T-cell (primary cell): Measurements from ENCODE around the gene EYA4. TPM values are rescaled to one million over a fixed set of nuclear protein-coding genes. Genes with fewer than 3 reads are reported as not detected.

ENCODE experiments used
- ATAC-seq, 4 experiments: fragments of 200-7000 bp in 3 of 4; fragments of 150-1000 bp in 1 of 4; cut with Tn5 transposase; replicated peaks in 1 of 4; 1 replicate in 3 of 4; 2 replicates in 1 of 4; pipeline ENCODE4 v1.10.0; 2021; ENCODE audit warnings: moderate library complexity in 3 of 4, mild to moderate bottlenecking in 2 of 4, moderate number of reproducible peaks in 1 of 4
- CTCF ChIA-PET, 2 donors: fragments of 300-600 bp; sonication (Branson Sonifier 250); formaldehyde crosslinking; loops; one replicate each; lab custom pipeline; 2022; ENCODE audit warnings: antibody characterized with exemption in 2 of 2; lab: Charles Lee
- POLR2A ChIA-PET, 2 donors: fragments of 300-600 bp; sonication (Branson Sonifier 250); formaldehyde crosslinking; loops; one replicate each; lab custom pipeline; 2022; ENCODE audit warnings: antibody characterized with exemption in 2 of 2; lab: Charles Lee
- DNase-seq, 35 experiments: peaks; one replicate each; pipeline versions ENCODE4 v3.0.0 to v3.0.0-alpha.2; 2013 to 2023
- H3K27ac ChIP-seq: one replicate; pipeline ENCODE4 v1.5.1; 2013; ENCODE audit warnings: low read length
- H3K27me3 ChIP-seq, 2 experiments: replicated peaks in 1 of 2; 1 replicate in 1 of 2; 2 replicates in 1 of 2; pipeline versions ENCODE4 v1.6.1 to v1.7.0; 2013; ENCODE audit warnings: low read length in 1 of 2, mixed read lengths in 1 of 2; ENCODE audit not compliant: control insufficient read depth in 2 of 2, insufficient read depth in 2 of 2; ENCODE audit errors: extremely low read depth in 1 of 2
- H3K36me3 ChIP-seq, 2 donors: 1 replicate in 1 of 2; 2 replicates in 1 of 2; pipeline versions ENCODE4 v1.6.1 to v1.7.0; 2013; ENCODE audit warnings: low read length in 1 of 2; ENCODE audit not compliant: control insufficient read depth in 2 of 2, insufficient read depth in 1 of 2; ENCODE audit errors: extremely low read depth in 1 of 2
- H3K4me1 ChIP-seq, 2 experiments: 1 replicate in 1 of 2; 2 replicates in 1 of 2; pipeline versions ENCODE4 v1.6.1 to v1.7.0; 2013; ENCODE audit warnings: low read length in 2 of 2, mixed read lengths in 1 of 2; ENCODE audit not compliant: insufficient read depth in 2 of 2, control insufficient read depth in 1 of 2; ENCODE audit errors: extremely low read depth in 1 of 2
- H3K4me3 ChIP-seq, 2 donors: 1 replicate in 1 of 2; 2 replicates in 1 of 2; pipeline versions ENCODE4 v1.5.1 to v1.7.0; 2013; ENCODE audit warnings: mild to moderate bottlenecking in 2 of 2, low read length in 1 of 2, moderate library complexity in 1 of 2; ENCODE audit not compliant: control insufficient read depth in 1 of 2; ENCODE audit errors: extremely low read depth in 1 of 2
- H3K9me3 ChIP-seq: 2 replicates; pipeline ENCODE4 v1.7.0; 2013
- H3K27ac Mint-ChIP-seq, 2 donors: one replicate each; pipeline ENCODE4 v1.8.0; 2020 to 2021; ENCODE audit warnings: mild to moderate bottlenecking in 2 of 2, mixed read lengths in 2 of 2
- H3K27me3 Mint-ChIP-seq, 2 donors: one replicate each; pipeline ENCODE4 v1.8.0; 2021 to 2022; ENCODE audit warnings: mixed read lengths in 2 of 2
- H3K36me3 Mint-ChIP-seq: one replicate; pipeline ENCODE4 v1.8.0; 2021; ENCODE audit warnings: mixed read lengths
- H3K4me1 Mint-ChIP-seq, 3 donors: one replicate each; pipeline ENCODE4 v1.8.0; 2020 to 2022; ENCODE audit warnings: mixed read lengths in 3 of 3, mild to moderate bottlenecking in 1 of 3
- H3K4me3 Mint-ChIP-seq, 3 donors: one replicate each; pipeline ENCODE4 v1.8.0; 2020 to 2022; ENCODE audit warnings: mild to moderate bottlenecking in 3 of 3, mixed read lengths in 3 of 3, moderate library complexity in 3 of 3
- H3K9me3 Mint-ChIP-seq, 3 donors: one replicate each; pipeline ENCODE4 v1.8.0; 2020 to 2022; ENCODE audit warnings: mixed read lengths in 3 of 3
- WGBS: methylation state at CpG from one replicate; pipeline ENCODE4 v1.1.5; 2013; ENCODE audit warnings: missing lambda C conversion rate; ENCODE audit not compliant: insufficient coverage; 5-methylcytosine and 5-hydroxymethylcytosine counted together
- total RNA-seq, 35 experiments: library from RNA in 6 of 35; stranded (reverse) in 6 of 35; fragments of 120-200 nt in 1 of 35; gene quantifications; one replicate each; pipeline versions ENCODE4 v1.2.1 to v1.2.4 and lab custom pipeline; 2013 to 2026

EYA4 gene
- total RNA-seq, 5 donors from 2014 or later (not counting 1 experiment from before 2014, with no cell fraction given), result 0.22 TPM; not detected in 4

DNA sequence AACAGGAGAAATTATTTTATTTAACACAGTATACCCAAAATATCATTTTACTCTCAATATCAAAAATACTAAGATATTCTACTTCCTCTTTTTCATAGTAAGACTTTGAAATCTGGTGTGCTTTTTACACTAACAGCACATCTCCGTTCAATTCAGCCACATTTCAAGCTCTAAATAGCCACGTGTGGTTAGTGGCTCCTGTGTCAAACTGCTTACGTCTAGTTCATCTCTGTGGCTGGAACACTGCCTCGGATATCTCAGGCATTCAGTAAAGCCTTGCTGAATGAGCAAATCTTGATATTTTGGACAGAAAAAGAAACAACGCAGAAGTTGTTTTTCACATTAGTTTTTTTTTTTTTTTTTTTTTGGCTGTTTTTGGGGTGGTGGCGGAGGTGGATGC, 136.1 kb downstream of the EYA4 start:
- Mint-ChIP-seq H3K27me3 (peaks cover 0 to 3% of the 10 kb centered on the region in 2 donors), H3K4me3 (no peak overlapping the region), H3K9me3 (no peaks in the 10 kb centered on the region), H3K27ac (no peak overlapping the region), H3K36me3 (no peaks in the 10 kb centered on the region), H3K4me1 (no peaks in the 10 kb centered on the region)
- H3K4me1 ChIP-seq, result no peaks in the 10 kb centered on the region
- POLR2A ChIA-PET, result no interaction called here
- WGBS, result 33% methylated on average over 2 of the region's 6 CpGs
- CTCF ChIA-PET, result no interaction called here
- H3K27me3 ChIP-seq, result no peaks in the 10 kb centered on the region
- no peaks in the 10 kb centered on the region for H3K36me3 ChIP-seq
- H3K27ac ChIP-seq, result no peak overlapping the region
- H3K4me3 ChIP-seq, result no peak overlapping the region
- H3K9me3 ChIP-seq, result no peaks in the 10 kb centered on the region
- ATAC-seq (no peak), DNase-seq (no peak)

DNA sequence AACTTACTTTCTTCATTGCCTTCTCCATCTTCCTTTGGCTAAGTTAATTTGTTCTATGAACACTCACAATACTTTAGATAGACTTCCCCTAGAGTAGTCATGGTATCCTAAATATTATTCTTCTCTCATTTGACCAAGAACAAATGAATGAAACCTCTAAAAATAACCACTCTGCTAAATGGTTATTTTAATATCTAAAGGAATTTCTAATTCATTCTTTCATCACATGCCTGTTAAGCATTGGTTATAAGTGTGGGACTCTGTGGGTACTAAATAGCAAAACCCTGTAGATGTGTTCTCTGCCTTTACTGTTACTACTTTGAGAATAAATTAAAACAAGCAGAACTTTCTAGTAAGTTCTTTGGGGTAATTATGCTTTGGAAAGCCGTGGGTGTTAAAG, 138.9 kb downstream of the EYA4 start:
- WGBS, result 56% methylated on average over 1 of the region's 1 CpG
- H3K27ac Mint-ChIP-seq, result no peak overlapping the region

DNA sequence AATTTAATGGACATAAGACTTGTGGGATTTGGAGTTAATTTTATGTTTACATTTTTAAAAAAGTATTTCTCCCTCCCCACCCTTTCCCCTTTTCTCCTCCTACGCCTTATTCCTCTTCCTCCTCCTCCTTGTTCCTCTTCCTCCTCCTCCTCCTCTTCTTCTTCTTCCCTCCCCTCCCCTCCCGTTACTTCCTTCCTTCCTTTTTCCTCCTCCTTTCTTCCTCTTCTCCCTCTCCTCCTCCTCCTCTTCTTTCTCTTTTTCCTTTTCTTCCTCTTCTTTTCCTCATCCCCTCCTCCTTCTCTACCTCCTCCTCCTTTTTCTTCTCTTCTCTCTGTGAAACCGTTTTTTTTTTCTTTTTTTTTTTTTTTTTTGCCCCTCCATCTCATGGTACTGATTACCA, 139.6 kb downstream of the EYA4 start:
- Mint-ChIP-seq H3K36me3 (no peaks in the 10 kb centered on the region), H3K4me1 (no peaks in the 10 kb centered on the region), H3K27me3 (peaks cover 0 to 3% of the 10 kb centered on the region in 2 donors), H3K27ac (no peak overlapping the region), H3K4me3 (no peak overlapping the region), H3K9me3 (no peaks in the 10 kb centered on the region)
- CTCF ChIA-PET, result no interaction called here
- H3K36me3 ChIP-seq, result no peaks in the 10 kb centered on the region
- WGBS, result 83% methylated on average over 2 of the region's 3 CpGs
- no peaks in the 10 kb centered on the region for H3K4me1 ChIP-seq
- no peaks in the 10 kb centered on the region for H3K27me3 ChIP-seq
- no peak overlapping the region for H3K4me3 ChIP-seq
- DNase-seq (no peak), ATAC-seq (no peak)
- POLR2A ChIA-PET, result no interaction called here
- H3K9me3 ChIP-seq, result no peaks in the 10 kb centered on the region
- no peak overlapping the region for H3K27ac ChIP-seq

More for the DNA sequence above, 138.9 kb downstream of the EYA4 start:
- no peak for DNase-seq
- POLR2A ChIA-PET, result no interaction called here
- Histone ChIP-seq H3K4me1 (no peaks in the 10 kb centered on the region), H3K27me3 (no peaks in the 10 kb centered on the region), H3K27ac (no peak overlapping the region), H3K4me3 (no peak overlapping the region), H3K36me3 (no peaks in the 10 kb centered on the region), H3K9me3 (no peaks in the 10 kb centered on the region)
- no peak for ATAC-seq
- no peaks in the 10 kb centered on the region for H3K4me1 Mint-ChIP-seq
- CTCF ChIA-PET, result no interaction called here
- H3K36me3 Mint-ChIP-seq, result no peaks in the 10 kb centered on the region
- no peaks in the 10 kb centered on the region for H3K9me3 Mint-ChIP-seq
- H3K4me3 Mint-ChIP-seq, result no peak overlapping the region
- peaks cover 0 to 3% of the 10 kb centered on the region in 2 donors for H3K27me3 Mint-ChIP-seq

DNA sequence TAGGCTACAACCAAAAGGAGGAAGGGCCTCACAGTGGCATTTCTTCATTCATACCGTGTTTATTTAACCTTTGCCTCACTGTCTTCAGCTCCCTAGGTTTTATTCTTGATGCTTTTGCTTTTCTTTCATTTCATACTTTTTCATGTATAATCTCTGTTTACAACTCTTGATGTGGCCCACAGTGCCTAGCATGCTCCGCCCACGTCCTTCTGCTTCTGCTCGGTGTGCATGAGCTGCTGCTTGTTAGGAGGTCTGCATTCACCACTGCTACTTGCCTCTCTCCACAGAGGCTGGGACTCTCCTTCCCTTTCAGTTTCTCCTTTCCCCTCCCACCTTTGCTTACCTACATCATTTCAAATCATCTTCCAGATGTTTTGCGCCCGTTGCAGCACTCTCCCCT, 147.6 kb downstream of the EYA4 start:
- no peaks in the 10 kb centered on the region for H3K27me3 ChIP-seq
- no peak overlapping the region for H3K27ac Mint-ChIP-seq
- ChIA-PET CTCF (no interaction called here), POLR2A (no interaction called here)
- WGBS, result 69% methylated on average over 3 of the region's 6 CpGs
- no peak overlapping the region for H3K27ac ChIP-seq
- H3K4me1 ChIP-seq, result no peaks in the 10 kb centered on the region
- H3K4me1 Mint-ChIP-seq, result no peaks in the 10 kb centered on the region
- H3K9me3 ChIP-seq, result no peaks in the 10 kb centered on the region
- DNase-seq (no peak), ATAC-seq (no peak)
- no peaks in the 10 kb centered on the region for H3K36me3 Mint-ChIP-seq
- no peaks in the 10 kb centered on the region for H3K9me3 Mint-ChIP-seq
- no peaks in the 10 kb centered on the region for H3K36me3 ChIP-seq
- H3K27me3 Mint-ChIP-seq, result peaks cover 0 to 3% of the 10 kb centered on the region in 2 donors
- no peak overlapping the region for H3K4me3 Mint-ChIP-seq
- no peak overlapping the region for H3K4me3 ChIP-seq

DNA sequence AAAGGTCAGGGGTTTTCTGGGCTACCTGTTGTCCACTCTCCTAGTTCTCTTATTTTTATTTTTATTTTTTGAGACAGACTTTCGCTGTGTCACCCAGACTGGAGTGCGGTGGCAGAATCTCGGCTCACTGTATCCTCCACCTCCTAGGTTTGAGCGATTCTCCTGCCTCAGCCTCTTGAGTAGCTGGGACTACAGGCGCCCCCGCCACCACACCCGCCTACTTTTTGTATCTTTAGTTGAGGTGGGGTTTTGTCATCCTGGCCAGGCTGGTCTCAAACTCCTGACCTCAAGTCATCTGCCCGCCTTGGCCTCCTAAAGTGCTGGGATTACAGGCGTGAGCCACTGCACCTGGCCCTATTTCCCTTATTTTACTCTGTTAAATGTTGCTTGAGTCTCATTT, 149.0 kb downstream of the EYA4 start:
- Mint-ChIP-seq H3K4me3 (no peak overlapping the region), H3K4me1 (no peaks in the 10 kb centered on the region), H3K36me3 (no peaks in the 10 kb centered on the region), H3K27me3 (peaks cover 0 to 3% of the 10 kb centered on the region in 2 donors), H3K9me3 (no peaks in the 10 kb centered on the region), H3K27ac (no peak overlapping the region)
- CTCF ChIA-PET, result no interaction called here
- WGBS, result 78% methylated on average over 3 of the region's 9 CpGs
- POLR2A ChIA-PET, result no interaction called here
- ATAC-seq (no peak), DNase-seq (no peak)
- no peaks in the 10 kb centered on the region for H3K4me1 ChIP-seq
- H3K27ac ChIP-seq, result no peak overlapping the region
- H3K36me3 ChIP-seq, result no peaks in the 10 kb centered on the region
- no peaks in the 10 kb centered on the region for H3K27me3 ChIP-seq
- H3K4me3 ChIP-seq, result no peak overlapping the region
- no peaks in the 10 kb centered on the region for H3K9me3 ChIP-seq

DNA sequence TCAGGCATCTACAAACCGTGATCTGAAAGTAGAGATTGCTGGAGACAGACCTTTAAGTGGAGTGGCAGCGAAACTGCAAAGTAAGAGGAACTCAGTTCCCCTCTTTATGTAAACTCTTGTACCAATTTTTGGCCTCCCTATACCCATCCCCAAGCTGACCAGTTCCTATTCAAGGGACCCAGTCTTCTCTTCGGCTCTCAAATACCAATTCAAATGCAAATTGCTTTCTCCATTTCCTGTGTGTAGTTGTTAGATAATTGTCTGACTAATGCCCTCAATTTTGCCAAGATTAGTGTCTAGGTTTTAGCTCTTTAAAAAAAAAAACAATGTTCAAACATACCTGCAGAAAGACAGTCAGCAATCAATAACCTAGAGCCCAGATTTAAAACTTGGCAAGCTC, 150.9 kb downstream of the EYA4 start:
- Histone ChIP-seq H3K9me3 (no peaks in the 10 kb centered on the region), H3K27ac (no peak overlapping the region), H3K4me1 (no peaks in the 10 kb centered on the region), H3K4me3 (no peak overlapping the region), H3K36me3 (no peaks in the 10 kb centered on the region), H3K27me3 (no peaks in the 10 kb centered on the region)
- ChIA-PET POLR2A (no interaction called here), CTCF (no interaction called here)
- H3K27ac Mint-ChIP-seq, result no peak overlapping the region
- WGBS, result no CpG with 5 or more reads among the region's 3 CpGs
- DNase-seq (no peak), ATAC-seq (no peak)
- H3K4me1 Mint-ChIP-seq, result no peaks in the 10 kb centered on the region
- no peaks in the 10 kb centered on the region for H3K9me3 Mint-ChIP-seq
- H3K4me3 Mint-ChIP-seq, result no peak overlapping the region
- H3K36me3 Mint-ChIP-seq, result no peaks in the 10 kb centered on the region
- peaks cover 0 to 3% of the 10 kb centered on the region in 2 donors for H3K27me3 Mint-ChIP-seq

DNA sequence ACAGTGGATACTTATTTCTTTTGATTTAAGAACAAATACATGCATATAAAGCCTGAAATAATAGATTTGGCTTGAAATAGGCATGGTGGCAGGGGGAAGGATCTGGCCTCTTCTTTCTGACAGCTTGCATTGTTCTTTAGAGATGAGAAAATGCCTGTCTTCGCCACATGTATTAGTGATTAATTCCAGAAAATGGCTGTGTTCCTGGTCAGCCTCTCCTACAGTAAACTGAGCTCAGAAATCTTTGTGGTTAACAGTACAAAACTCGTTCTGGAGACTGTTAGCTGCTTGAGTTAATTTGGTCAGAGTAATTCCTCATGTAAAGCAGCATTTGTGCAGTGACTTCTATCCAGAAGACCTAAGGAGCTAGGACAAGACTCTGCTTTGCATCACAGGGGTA, 151.5 kb downstream of the EYA4 start:
- Histone ChIP-seq H3K27ac (no peak overlapping the region), H3K9me3 (no peaks in the 10 kb centered on the region), H3K27me3 (no peaks in the 10 kb centered on the region), H3K4me3 (no peak overlapping the region), H3K36me3 (no peaks in the 10 kb centered on the region), H3K4me1 (no peaks in the 10 kb centered on the region)
- ChIA-PET CTCF (no interaction called here), POLR2A (no interaction called here)
- H3K9me3 Mint-ChIP-seq, result no peaks in the 10 kb centered on the region
- H3K27ac Mint-ChIP-seq, result no peak overlapping the region
- DNase-seq, result no peak
- ATAC-seq, result no peak
- WGBS, result no CpG with 5 or more reads among the region's 2 CpGs
- H3K27me3 Mint-ChIP-seq, result peaks cover 0 to 3% of the 10 kb centered on the region in 2 donors
- H3K4me3 Mint-ChIP-seq, result no peak overlapping the region
- H3K36me3 Mint-ChIP-seq, result no peaks in the 10 kb centered on the region
- no peaks in the 10 kb centered on the region for H3K4me1 Mint-ChIP-seq
